GM18951 (cell line): ENCODE data around the gene PRKCA.

Experiments used
- POLR2A ChIP-seq: IDR thresholded peaks from 4 replicates; pipeline ENCODE4 v1.6.1; 2011; ENCODE audit warnings: mild to moderate bottlenecking; ENCODE audit not compliant: insufficient read length, insufficient read depth; ENCODE audit errors: extremely low read depth
- in situ Hi-C: fragments of 300-500 bp; cut with MboI; formaldehyde crosslinking; loops from one replicate; pipeline ENCODE4 v1.12.0; 2022; ENCODE audit warnings: low sequenced_read_pairs, mixed read lengths, inconsistent platforms; ENCODE audit not compliant: unreplicated experiment

PRKCA gene

DNA sequence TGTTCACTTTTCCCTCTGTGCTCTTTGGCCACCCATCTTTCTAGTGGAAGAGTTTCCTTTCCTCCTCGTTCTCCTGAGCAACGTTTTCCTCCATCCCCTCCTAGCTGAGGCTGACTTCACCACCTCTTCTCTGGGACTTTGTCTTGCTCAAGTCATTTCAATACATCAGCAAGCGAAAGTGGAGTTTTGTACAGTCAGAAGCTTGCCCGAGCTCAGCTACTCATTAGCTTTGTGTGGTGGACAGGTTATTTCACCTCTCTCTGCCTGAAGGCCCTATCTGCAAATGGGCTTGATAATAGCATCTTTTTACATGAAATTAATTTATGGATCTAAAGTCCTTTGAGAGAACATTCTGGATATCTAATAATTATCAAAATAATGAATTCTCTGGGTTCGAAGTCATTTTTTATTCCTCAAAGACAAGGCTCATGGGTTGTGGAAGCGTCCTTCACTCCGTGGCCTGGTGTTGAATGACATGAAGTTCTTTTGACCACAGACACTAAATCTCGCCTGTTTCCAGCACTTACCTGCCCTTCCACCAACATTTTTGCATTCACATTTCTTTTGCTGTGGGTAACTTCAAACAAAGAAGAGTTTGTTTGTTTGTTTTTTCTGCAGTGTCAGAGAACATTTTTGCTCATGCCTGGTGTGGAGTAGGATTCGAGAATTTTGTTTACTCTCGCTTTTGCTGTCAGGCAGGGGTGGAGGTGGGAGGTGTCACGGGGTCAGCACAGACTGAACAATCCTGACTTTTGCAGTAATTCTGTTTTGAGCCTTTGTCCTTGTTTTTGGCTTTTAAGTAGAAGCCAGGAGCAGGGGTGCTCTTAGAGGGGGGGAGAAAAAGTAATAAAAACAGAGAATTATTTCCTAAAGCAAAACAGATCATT, 377.5 kb downstream of the PRKCA start:
- in situ Hi-C loops: no loop called here
- TF ChIP-seq POLR2A: no peak

DNA sequence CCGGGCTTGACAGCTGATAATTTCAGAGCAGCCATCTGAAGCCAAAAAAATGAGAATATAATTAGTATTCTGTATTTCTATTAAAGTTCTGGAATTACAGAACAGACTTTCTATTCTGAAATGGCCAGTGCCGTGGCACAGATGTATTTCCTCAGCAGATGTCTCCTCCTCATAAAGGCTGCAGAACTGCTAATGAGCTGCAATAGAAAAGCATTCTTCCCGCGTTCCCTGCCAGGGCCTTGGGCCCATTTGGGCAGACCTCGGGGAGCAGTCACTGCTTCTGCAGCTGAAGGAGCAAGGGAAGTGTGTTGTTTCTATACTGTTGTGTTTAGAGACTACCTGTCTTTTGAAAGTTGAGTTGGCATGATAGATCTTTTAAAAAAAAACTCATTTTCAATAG, 379.9 kb downstream of the PRKCA start:
- in situ Hi-C loops: no loop called here
- TF ChIP-seq POLR2A: no peak

DNA sequence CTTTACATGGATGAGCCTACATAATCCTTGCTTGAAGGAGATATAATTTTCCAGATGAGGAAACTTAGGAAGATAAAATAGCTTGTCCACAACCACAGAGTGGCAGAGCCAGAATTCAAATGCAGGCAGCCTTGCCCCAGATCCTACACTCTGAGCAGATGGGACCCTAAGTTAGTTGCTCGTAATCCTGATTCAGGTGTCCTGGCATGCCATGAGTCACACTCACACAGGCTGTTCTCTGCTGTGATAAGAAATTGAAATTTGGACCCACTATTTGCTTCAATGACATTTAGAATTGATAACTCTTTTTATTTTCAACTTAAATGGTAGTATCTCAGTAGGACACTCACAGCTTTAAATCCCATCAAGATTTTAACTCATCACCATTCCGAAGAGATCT, 381.8 kb downstream of the PRKCA start:
- in situ Hi-C loops: no loop called here
- no peak for TF ChIP-seq POLR2A

DNA sequence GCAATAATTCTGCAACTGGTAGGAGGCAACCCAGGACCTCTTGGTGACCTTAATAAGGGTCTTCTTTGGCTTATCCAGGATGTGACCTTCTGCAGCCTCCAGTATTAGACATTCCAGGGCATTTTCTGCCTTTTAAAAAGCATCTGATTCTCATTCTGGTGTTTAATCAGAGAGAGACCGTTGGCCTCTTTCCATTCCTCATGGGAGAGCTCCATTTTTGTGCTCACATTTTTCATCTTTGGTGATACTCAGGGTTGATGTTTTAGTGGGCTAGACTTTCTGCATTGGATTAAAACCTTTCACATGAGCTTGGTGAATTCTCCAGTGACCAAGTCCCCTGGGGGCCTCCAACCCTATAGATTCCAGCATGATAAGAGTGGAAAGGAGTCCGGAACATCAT, 382.3 kb downstream of the PRKCA start:
- no peak for TF ChIP-seq POLR2A
- in situ Hi-C loops: no loop called here

DNA sequence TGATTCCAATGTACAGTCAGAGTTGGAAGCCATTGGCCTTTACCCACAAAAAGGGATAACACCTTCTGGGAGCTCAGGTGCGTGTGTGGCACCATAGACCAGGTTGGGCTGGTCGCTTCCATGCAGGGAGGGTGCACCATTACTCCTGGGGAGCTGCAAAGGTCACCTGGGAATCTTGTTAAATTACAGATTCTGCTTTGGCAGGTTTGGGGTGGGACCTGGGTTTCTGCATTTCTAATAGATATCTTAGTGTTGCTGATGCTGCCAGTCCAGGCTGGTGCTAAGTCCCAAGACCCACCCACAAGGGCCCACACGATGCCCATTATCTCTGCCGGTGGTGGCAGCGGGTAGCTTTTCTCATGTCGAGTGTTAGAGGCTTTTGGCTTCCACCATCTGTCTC, 384.2 kb downstream of the PRKCA start:
- in situ Hi-C loops: no loop called here
- TF ChIP-seq POLR2A: no peak

DNA sequence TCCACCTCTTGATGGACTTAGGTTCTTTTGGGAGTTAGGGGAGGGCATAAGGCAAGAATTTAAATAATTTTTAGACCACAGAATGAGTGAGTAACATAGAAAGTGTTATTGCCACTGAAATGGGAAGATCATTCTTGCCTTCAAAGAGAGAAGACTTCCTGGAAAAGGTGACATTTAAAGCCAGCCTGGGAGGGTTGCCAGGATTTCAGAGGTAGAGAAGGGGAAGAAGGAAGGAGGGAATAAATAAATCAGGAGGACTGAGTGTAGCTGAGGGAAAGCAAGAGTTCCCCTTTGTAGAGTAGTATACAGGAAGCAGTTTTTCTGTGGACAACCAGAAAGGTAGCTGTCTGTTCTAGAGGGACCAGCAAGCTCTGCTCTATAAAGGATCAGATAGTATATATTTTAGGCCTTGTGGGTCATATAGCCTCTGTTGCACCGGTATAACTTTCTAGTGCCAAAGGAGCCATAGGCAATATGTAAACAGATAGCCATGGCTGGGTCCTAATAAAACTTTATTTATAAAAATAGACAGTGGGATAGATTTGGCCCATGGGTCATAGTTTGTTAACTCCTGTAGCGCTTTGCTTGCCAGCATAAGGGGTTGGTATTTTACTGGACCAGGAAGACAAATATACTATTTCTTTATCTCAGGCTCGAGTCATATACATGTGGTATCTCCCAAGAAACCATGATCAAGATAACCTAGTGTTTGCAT, 385.3 kb downstream of the PRKCA start:
- TF ChIP-seq POLR2A: no peak
- in situ Hi-C loops: no loop called here

DNA sequence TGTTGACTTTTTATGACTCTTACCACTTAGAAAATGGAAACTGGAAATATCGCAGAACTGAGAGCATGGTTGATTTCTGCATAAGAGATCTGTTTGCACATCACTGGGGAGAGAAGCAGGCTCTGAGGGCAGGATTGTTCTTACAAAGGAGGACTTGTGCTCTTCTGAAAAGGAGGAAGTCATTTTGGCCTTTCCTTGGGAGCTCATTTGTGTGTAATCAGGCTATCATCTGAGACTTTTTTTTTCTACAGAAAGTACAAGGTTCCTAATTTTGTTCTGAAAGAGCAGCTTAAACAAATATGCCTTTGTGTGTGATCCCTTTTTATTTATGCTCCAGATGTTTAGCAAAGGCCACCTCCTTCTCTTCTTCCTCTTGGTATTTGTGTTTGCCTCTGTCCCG, 386.8 kb downstream of the PRKCA start:
- no peak for TF ChIP-seq POLR2A
- in situ Hi-C loops: no loop called here

DNA sequence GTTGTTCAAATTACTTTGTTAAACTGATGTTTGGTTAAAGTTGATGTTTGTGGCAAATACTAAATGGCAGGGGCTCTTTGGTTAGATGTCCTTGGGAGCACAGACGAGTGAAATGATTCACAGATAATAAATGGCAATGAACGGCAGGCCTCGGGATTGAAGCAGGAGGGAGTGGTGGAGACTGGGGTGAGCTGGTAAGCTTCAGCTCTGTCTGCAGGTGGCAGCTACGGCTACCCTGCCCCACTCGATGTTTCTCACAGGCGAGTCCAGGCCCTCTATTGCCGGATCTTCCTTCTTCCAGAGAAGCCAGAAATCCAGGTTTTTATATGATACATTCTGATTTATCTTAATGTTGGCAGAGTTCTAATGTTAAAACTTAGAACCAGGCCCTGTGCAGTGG, 387.8 kb downstream of the PRKCA start:
- in situ Hi-C loops: no loop called here
- no peak for TF ChIP-seq POLR2A

DNA sequence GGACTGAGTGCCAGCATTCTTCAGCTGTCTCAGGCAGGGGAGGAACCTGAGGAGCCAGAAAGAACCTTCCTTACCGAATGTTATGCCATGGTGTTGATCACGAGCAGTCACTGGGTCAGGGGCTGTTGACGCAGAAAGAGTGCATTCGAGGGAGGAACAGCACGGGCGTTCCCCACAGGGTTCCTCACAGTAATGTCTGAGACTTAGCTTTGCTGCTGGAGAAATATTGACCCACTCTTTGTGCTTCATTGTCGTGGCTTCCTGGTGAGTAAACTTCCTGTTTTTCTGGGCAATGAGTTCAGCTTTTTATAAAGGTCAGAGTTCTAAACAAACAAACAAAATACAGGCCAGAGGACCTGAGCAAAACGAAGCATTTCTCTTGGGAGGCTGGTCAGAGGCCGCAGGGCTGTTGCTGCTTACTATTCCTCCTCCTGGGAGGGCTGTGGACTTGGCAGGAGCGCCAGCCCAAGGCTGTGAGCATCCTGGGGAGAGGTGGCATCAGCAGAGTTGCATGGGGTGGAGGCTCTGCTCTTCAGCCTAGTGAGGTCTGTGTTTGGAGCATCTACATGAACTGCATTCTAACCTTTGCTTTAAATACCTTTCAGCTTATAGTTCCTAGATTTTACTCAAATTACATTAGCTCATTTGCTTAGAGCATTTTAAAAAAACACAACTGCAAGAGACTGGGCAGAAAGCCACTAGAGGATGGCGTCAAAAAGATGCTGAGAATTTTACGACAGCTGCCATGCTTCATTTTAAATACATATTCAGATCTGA, 389.4 kb downstream of the PRKCA start:
- no peak for TF ChIP-seq POLR2A
- in situ Hi-C loops: no loop called here

DNA sequence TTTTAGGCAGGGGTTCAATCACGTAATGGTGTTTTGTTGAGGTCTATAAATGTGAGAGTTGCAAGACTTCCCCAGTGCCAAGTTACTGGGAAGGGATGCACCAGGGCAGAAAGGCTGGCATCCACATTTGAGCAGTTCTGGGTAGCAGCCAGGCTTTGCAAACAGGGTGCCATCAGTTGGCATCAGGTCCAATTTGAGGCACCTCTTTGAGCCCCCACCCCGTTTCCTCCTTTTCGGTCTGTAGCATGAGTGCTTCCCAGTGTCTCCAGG, 389.9 kb downstream of the PRKCA start:
- in situ Hi-C loops: no loop called here
- TF ChIP-seq POLR2A: no peak

DNA sequence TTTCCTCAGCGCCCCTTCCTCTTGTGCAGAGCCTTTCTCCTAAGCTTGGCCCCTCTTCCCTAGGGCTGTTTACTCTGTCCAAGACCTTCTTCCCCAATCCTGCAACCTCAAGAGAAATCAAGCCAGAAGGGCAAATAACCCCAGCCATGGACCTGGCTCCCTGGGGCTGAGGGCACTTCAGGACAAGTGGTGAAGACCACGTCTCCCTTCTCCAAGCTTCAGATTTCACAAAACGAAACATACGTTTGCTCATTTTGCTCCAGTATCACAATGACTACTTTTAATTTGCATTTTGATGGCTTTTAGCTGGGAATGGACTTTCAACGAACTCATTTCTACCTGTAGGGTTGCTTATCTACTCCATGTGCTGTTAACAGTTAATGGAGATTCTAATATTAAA, 392.7 kb downstream of the PRKCA start:
- in situ Hi-C loops: no loop called here
- no peak for TF ChIP-seq POLR2A

DNA sequence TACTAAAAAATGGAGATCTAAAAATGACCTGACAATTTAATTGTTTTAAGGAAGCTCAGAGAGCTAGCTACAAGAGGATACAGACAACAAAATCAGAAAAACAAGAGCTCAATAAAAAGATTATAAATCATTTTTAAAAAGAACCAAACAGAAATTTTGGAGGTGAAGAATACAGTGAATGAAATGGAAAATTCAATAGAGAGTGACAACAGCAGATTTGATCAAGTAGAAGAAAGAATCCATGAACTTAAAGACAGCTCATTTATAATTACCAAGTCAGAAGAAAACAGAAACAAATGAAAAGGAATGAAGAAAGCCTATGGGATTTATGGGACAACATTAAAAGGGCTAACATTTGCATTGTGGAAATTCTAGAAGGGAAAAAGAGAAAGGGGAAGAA, 395.9 kb downstream of the PRKCA start:
- no peak for TF ChIP-seq POLR2A
- in situ Hi-C loops: no loop called here

DNA sequence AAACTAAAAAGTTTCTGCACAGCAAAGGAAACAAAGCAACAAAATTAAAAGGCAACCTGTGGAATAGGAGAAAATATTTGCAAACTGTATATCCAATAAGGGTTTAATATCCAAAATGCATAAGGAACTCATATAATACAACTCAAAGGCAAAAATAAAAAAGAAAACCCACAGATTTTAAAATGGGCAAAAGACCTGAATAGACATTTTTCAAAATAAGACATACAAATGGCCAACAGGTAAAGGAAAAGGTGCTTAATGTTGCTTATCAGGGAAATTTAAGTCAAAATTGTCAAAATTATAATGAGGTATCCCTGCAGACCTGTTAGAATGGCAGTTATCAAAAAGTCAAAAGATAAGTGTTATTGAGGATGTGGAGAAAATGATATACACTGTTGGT, 399.0 kb downstream of the PRKCA start:
- no peak for TF ChIP-seq POLR2A
- in situ Hi-C loops: no loop called here
